Small intestine (tissue), 7 donors: ENCODE data around the gene ADAMTSL3. TPM values are rescaled to one million over a fixed set of nuclear protein-coding genes. Genes with fewer than 3 reads are reported as not detected.

Experiments used
- DNase-seq, 2 donors: peaks; one replicate each; pipeline versions ENCODE4 v3.0.0 to v3.0.0-alpha.2; 2013
- FAIRE-seq: peaks from 2 replicates; lab custom pipeline; 2012; peaks lifted over from hg19 to GRCh38; lab: Jason Lieb, UNC
- H3K27ac ChIP-seq, 3 donors: one replicate each; pipeline ENCODE4 v1.5.1; 2013; ENCODE audit warnings: low read length in 2 of 3, mild to moderate bottlenecking in 2 of 3, control low read depth in 1 of 3, inconsistent platforms in 1 of 3, low read depth in 1 of 3, moderate library complexity in 1 of 3
- H3K27me3 ChIP-seq, 3 donors: one replicate each; pipeline ENCODE4 v1.6.1; 2013; ENCODE audit warnings: low read length in 3 of 3, inconsistent platforms in 1 of 3; ENCODE audit not compliant: control insufficient read depth in 3 of 3, insufficient read depth in 3 of 3
- H3K36me3 ChIP-seq, 3 donors: one replicate each; pipeline ENCODE4 v1.6.1; 2013; ENCODE audit warnings: low read length in 3 of 3, inconsistent platforms in 1 of 3, low read depth in 1 of 3, mild to moderate bottlenecking in 1 of 3, moderate library complexity in 1 of 3; ENCODE audit not compliant: control insufficient read depth in 3 of 3, insufficient read depth in 2 of 3
- H3K4me1 ChIP-seq, 3 donors: one replicate each; pipeline ENCODE4 v1.6.1; 2013; ENCODE audit warnings: low read length in 2 of 3, inconsistent platforms in 1 of 3, low read depth in 1 of 3, mild to moderate bottlenecking in 1 of 3, moderate library complexity in 1 of 3; ENCODE audit not compliant: control insufficient read depth in 3 of 3, insufficient read depth in 2 of 3
- H3K4me3 ChIP-seq, 3 donors: one replicate each; pipeline ENCODE4 v1.5.1; 2013; ENCODE audit warnings: low read length in 3 of 3, control low read depth in 1 of 3, inconsistent platforms in 1 of 3, low read depth in 1 of 3, mild to moderate bottlenecking in 1 of 3, moderate library complexity in 1 of 3
- H3K9me3 ChIP-seq, 2 donors: one replicate each; pipeline ENCODE4 v1.6.1; 2013; ENCODE audit warnings: low read depth in 1 of 2, low read length in 1 of 2; ENCODE audit not compliant: control insufficient read depth in 2 of 2, insufficient read depth in 1 of 2
- WGBS, 3 donors: extraction: QIAGEN DNeasy Blood & Tissue Kit; methylation state at CpG; one replicate each; pipeline ENCODE4 v1.1.7; 2013; 5-methylcytosine and 5-hydroxymethylcytosine counted together
- polyA plus RNA-seq, 4 donors: library from polyadenylated mRNA; stranded (reverse) in 3 of 4; unstranded in 1 of 4; fragments of 200-250 nt in 3 of 4; fragments of 120-200 nt in 1 of 4; gene quantifications; one replicate each; pipeline versions ENCODE4 v1.2.1 to v1.2.3, GENCODE V29; 2013
- donor health status: healthy with polysubstance abuse.
- donor health status: control.
- donor health status: control.
- donor health status: Bipolar disorder and iron deficiency.
- donor health status: healthy.

The ADAMTSL3 gene
- polyA plus RNA-seq, 4 donors, result 0.22 to 1.6 (median 0.93) TPM

- DNase-seq (no peak), FAIRE-seq (no peak)
- no peaks in the 10 kb centered on the region for H3K27me3 ChIP-seq
- no peaks in the 10 kb centered on the region for H3K4me1 ChIP-seq
- no peak overlapping the region for H3K4me3 ChIP-seq
- H3K36me3 ChIP-seq, result no peaks in the 10 kb centered on the region
- H3K27ac ChIP-seq, result no peak overlapping the region
- 59 to 72% (median 63%) methylated on average over 4 of the region's 4 CpGs for WGBS, 3 donors
- H3K9me3 ChIP-seq, result no peaks in the 10 kb centered on the region
Measured at GRCh38 chr15:83943849-83944404, 290.0 kb downstream of the ADAMTSL3 start.

- WGBS, 3 donors, result 59 to 63% (median 61%) methylated on average over 4 of the region's 4 CpGs
- Histone ChIP-seq H3K9me3 (no peaks in the 10 kb centered on the region), H3K4me3 (no peak overlapping the region), H3K27me3 (no peaks in the 10 kb centered on the region), H3K27ac (no peak overlapping the region), H3K4me1 (no peaks in the 10 kb centered on the region), H3K36me3 (no peaks in the 10 kb centered on the region)
- no peak for FAIRE-seq
- DNase-seq, result no peak
Measured at GRCh38 chr15:83947156-83947555, 293.2 kb downstream of the ADAMTSL3 start.

GRCh38 chr15:83954506-83954905 lies 300.6 kb downstream of the ADAMTSL3 start:
- Histone ChIP-seq H3K4me1 (no peaks in the 10 kb centered on the region), H3K9me3 (peaks cover 0 to 5% of the 10 kb centered on the region in 2 donors), H3K27ac (no peak overlapping the region), H3K4me3 (no peak overlapping the region), H3K36me3 (peaks cover 0 to 2% (median 0%) of the 10 kb centered on the region in 3 donors), H3K27me3 (no peaks in the 10 kb centered on the region)
- no peak for FAIRE-seq
- no peak for DNase-seq

GRCh38 chr15:83955806-83956265 lies 301.9 kb downstream of the ADAMTSL3 start:
- Histone ChIP-seq H3K27me3 (no peaks in the 10 kb centered on the region), H3K4me1 (no peaks in the 10 kb centered on the region), H3K27ac (no peak overlapping the region), H3K4me3 (no peak overlapping the region), H3K36me3 (peaks cover 0 to 2% (median 0%) of the 10 kb centered on the region in 3 donors), H3K9me3 (peaks cover 0 to 5% of the 10 kb centered on the region in 2 donors)
- no peak for FAIRE-seq
- 84 to 100% (median 85%) methylated on average over 1 of the region's 1 CpG for WGBS, 3 donors
- DNase-seq, result no peak

- FAIRE-seq (no peak), DNase-seq (no peak)
- Histone ChIP-seq H3K27me3 (no peaks in the 10 kb centered on the region), H3K4me1 (no peaks in the 10 kb centered on the region), H3K4me3 (no peak overlapping the region), H3K9me3 (peaks cover 0 to 5% of the 10 kb centered on the region in 2 donors), H3K36me3 (peaks cover 0 to 2% (median 0%) of the 10 kb centered on the region in 3 donors), H3K27ac (no peak overlapping the region)
- 72 to 82% (median 75%) methylated on average over 4 of the region's 4 CpGs for WGBS, 3 donors
Measured at GRCh38 chr15:83956887-83957286, 303.0 kb downstream of the ADAMTSL3 start.

- DNase-seq (no peak), FAIRE-seq (no peak)
- no peaks in the 10 kb centered on the region for H3K4me1 ChIP-seq
- peaks cover 0 to 8% of the 10 kb centered on the region in 2 donors for H3K9me3 ChIP-seq
- peaks cover 0 to 2% (median 0%) of the 10 kb centered on the region in 3 donors for H3K36me3 ChIP-seq
- 64 to 80% (median 67%) methylated on average over 2 of the region's 2 CpGs for WGBS, 3 donors
- H3K27me3 ChIP-seq, result no peaks in the 10 kb centered on the region
- no peak overlapping the region for H3K27ac ChIP-seq
- no peak overlapping the region for H3K4me3 ChIP-seq
Measured at GRCh38 chr15:83959477-83959876, 305.6 kb downstream of the ADAMTSL3 start.

GRCh38 chr15:83960192-83960829 lies 306.4 kb downstream of the ADAMTSL3 start:
- Histone ChIP-seq H3K4me3 (no peak overlapping the region), H3K36me3 (no peaks in the 10 kb centered on the region), H3K9me3 (peaks cover 0 to 5% of the 10 kb centered on the region in 2 donors), H3K27me3 (no peaks in the 10 kb centered on the region), H3K27ac (no peak overlapping the region), H3K4me1 (no peaks in the 10 kb centered on the region)
- no peak for DNase-seq
- no peak for FAIRE-seq
- 70 to 80% (median 71%) methylated on average over 6 of the region's 6 CpGs for WGBS, 3 donors

- H3K9me3 ChIP-seq, result peaks cover 0 to 2% of the 10 kb centered on the region in 2 donors
- no peaks in the 10 kb centered on the region for H3K4me1 ChIP-seq
- DNase-seq (no peak), FAIRE-seq (no peak)
- WGBS, 3 donors, result 79 to 94% (median 84%) methylated on average over 3 of the region's 3 CpGs
- no peak overlapping the region for H3K27ac ChIP-seq
- H3K27me3 ChIP-seq, result no peaks in the 10 kb centered on the region
- H3K36me3 ChIP-seq, result no peaks in the 10 kb centered on the region
- H3K4me3 ChIP-seq, result no peak overlapping the region
Measured at GRCh38 chr15:83961311-83961710, 307.4 kb downstream of the ADAMTSL3 start.
